ENCODE results near the gene ELF4.

Gene ELF4

GRCh38 chrX:130114141-130114588, 3.9 kb upstream of the ELF4 start:
- no peak for DNase-seq

GRCh38 chrX:130111220-130112154, 1.2 kb upstream of the ELF4 start:
- no peak for DNase-seq

GRCh38 chrX:130109429-130110378, 593 bp downstream of the ELF4 start:
- DNase-seq: no peak

- peak; percentile 68 for DNase-seq
These were observed 1.5 kb downstream of the ELF4 start for GRCh38 chrX:130108647-130109428.

GRCh38 chrX:130106071-130106470, 4.2 kb downstream of the ELF4 start:
- DNase-seq: no peak

- no peak for DNase-seq
These were observed 5.1 kb downstream of the ELF4 start for GRCh38 chrX:130105244-130105643.

GRCh38 chrX:130103605-130104004, 6.7 kb downstream of the ELF4 start:
- no peak for DNase-seq

- no peak for DNase-seq
These were observed 10.1 kb downstream of the ELF4 start for GRCh38 chrX:130100180-130100579.

- DNase-seq: no peak
These were observed 12.1 kb downstream of the ELF4 start for GRCh38 chrX:130098210-130098552.

- DNase-seq: no peak
These were observed 12.6 kb downstream of the ELF4 start for GRCh38 chrX:130097507-130098209.

- DNase-seq: no peak
These were observed 14.9 kb downstream of the ELF4 start for GRCh38 chrX:130095249-130096030.

GRCh38 chrX:130094696-130095095, 15.6 kb downstream of the ELF4 start:
- no peak for DNase-seq

GRCh38 chrX:130093271-130093670, 17.0 kb downstream of the ELF4 start:
- no peak for DNase-seq

GRCh38 chrX:130091980-130092522, 18.2 kb downstream of the ELF4 start:
- DNase-seq: peak; percentile 89

GRCh38 chrX:130090364-130090763, 19.9 kb downstream of the ELF4 start:
- no peak for DNase-seq

- DNase-seq: peak; percentile 80
These were observed 23.7 kb downstream of the ELF4 start for GRCh38 chrX:130086447-130087206.

GRCh38 chrX:130085551-130086446, 24.5 kb downstream of the ELF4 start:
- DNase-seq: no peak

GRCh38 chrX:130084631-130085237, 25.6 kb downstream of the ELF4 start:
- peak; percentile 67 for DNase-seq
